22Rv1 (cell line): ENCODE results near the gene ACAP1.

Source experiments
- CTCF ChIP-seq: fragments of 450-650 bp; IDR thresholded peaks from 2 replicates; pipeline ENCODE4 v1.5.1; 2017; ENCODE audit warnings: mild to moderate bottlenecking
- ZFX ChIP-seq: fragments of 450-650 bp; IDR thresholded peaks from 2 replicates; pipeline ENCODE4 v1.6.1; 2017; ENCODE audit warnings: antibody characterized with exemption, borderline replicate concordance

DNA sequence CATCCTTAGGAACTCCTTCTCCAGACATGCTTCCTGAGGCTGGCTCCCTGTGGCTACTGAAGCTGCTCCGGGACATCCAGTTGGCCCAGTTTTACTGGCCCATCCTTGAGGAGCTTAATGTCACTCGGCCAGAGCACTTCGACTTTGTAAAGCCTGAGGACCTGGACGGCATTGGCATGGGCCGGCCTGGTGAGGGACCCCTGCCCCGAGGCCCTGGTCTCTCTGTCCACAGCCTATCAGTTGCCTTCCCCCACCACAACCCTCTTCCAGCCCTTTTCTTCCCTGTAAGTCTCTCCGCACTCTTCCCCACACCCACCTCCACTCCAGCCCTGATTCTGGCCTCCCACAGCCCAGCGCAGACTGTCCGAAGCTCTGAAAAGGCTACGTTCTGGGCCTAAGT is 46.6 kb downstream of the ACAP1 start:
- no peak for TF ChIP-seq CTCF
- no peak for TF ChIP-seq ZFX
